Loucy (cell line): ENCODE data around the gene STX1A.

Source experiments
- EZH2phosphoT487 ChIP-seq: fragments of 200-600 bp; IDR thresholded peaks from 2 replicates; pipeline ENCODE4 v1.6.1; 2018; ENCODE audit warnings: antibody characterized with exemption, mild to moderate bottlenecking, moderate library complexity, borderline replicate concordance
- TF ChIP-seq, protein P1 (sequence below): fragments of 200-600 bp; sonication (generic); conservative IDR thresholded peaks from 2 replicates; pipeline ENCODE4 v1.5.1; 2014; ENCODE audit warnings: mild to moderate bottlenecking, antibody characterized with exemption, low read length

- TF ChIP-seq, protein P1, sequence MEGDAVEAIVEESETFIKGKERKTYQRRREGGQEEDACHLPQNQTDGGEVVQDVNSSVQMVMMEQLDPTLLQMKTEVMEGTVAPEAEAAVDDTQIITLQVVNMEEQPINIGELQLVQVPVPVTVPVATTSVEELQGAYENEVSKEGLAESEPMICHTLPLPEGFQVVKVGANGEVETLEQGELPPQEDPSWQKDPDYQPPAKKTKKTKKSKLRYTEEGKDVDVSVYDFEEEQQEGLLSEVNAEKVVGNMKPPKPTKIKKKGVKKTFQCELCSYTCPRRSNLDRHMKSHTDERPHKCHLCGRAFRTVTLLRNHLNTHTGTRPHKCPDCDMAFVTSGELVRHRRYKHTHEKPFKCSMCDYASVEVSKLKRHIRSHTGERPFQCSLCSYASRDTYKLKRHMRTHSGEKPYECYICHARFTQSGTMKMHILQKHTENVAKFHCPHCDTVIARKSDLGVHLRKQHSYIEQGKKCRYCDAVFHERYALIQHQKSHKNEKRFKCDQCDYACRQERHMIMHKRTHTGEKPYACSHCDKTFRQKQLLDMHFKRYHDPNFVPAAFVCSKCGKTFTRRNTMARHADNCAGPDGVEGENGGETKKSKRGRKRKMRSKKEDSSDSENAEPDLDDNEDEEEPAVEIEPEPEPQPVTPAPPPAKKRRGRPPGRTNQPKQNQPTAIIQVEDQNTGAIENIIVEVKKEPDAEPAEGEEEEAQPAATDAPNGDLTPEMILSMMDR = no peak
- no peak for TF ChIP-seq EZH2phosphoT487
Observed at GRCh38 chr7:73715648-73716317, 3.7 kb downstream of the STX1A start.
